SU-DHL-6 (cell line): ENCODE measurements around the gene NCAPH2.

Experiments used
- EZH2phosphoT487 ChIP-seq: fragments of 200-600 bp; sonication (generic), shearing (Covaris generic); conservative IDR thresholded peaks from 2 replicates; pipeline ENCODE4 v1.6.1; 2018; ENCODE audit warnings: mild to moderate bottlenecking, antibody characterized with exemption, low read length, moderate library complexity, mixed read lengths
- TF ChIP-seq, protein P1 (sequence below): fragments of 200-600 bp; sonication (generic); IDR thresholded peaks from one replicate; pipeline ENCODE4 v1.5.1; 2017; ENCODE audit warnings: antibody characterized with exemption, mild to moderate bottlenecking, low read length, moderate library complexity; ENCODE audit not compliant: insufficient read depth, poor library complexity, severe bottlenecking

DNA sequence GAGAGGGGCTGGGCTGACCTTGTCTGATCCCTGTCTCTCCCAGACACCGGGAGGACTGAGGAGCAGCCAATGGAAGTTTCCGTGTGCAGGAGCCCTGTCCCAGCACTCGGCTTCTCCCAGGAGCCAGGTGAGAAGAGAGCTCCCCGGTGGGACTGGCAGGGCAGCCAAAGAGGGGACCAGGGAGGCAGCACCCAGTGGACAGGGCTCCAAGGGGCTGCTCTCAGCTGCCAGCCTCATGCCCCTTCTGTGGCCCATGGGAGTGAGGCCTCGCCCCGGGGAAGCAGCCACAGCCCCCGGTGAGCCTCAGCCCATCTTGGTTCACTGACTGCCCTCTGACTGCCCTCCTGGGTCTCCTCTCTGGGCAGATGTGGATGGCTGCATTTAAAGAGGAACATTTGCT lies 10.6 kb downstream of the NCAPH2 start:
- TF ChIP-seq, protein P1, sequence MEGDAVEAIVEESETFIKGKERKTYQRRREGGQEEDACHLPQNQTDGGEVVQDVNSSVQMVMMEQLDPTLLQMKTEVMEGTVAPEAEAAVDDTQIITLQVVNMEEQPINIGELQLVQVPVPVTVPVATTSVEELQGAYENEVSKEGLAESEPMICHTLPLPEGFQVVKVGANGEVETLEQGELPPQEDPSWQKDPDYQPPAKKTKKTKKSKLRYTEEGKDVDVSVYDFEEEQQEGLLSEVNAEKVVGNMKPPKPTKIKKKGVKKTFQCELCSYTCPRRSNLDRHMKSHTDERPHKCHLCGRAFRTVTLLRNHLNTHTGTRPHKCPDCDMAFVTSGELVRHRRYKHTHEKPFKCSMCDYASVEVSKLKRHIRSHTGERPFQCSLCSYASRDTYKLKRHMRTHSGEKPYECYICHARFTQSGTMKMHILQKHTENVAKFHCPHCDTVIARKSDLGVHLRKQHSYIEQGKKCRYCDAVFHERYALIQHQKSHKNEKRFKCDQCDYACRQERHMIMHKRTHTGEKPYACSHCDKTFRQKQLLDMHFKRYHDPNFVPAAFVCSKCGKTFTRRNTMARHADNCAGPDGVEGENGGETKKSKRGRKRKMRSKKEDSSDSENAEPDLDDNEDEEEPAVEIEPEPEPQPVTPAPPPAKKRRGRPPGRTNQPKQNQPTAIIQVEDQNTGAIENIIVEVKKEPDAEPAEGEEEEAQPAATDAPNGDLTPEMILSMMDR = no peak
- TF ChIP-seq EZH2phosphoT487 = no peak
